ENCODE results near the gene GALE. TPM values are rescaled to one million over a fixed set of nuclear protein-coding genes. Genes with fewer than 3 reads are reported as not detected.

Gene GALE
- total and polyA plus RNA-seq, 2 of the 13 experiments (the other 11 are each of a cell fraction or from before 2014, with no cell fraction given) = 85.2 to 88.4 TPM

- TF ChIP-seq ZNF383 (CRISPR knock-in tag; IDR thresholded peaks at IDR 0.05; ENCODE audit: borderline replicate concordance) = no peak
- peak; percentile 76 for TF ChIP-seq PATZ1 (CRISPR knock-in tag; IDR thresholded peaks at IDR 0.05)
- TF ChIP-seq ZNF713 (CRISPR knock-in tag; IDR thresholded peaks at IDR 0.05) = no peak
- no peak; the same call in 1 of the 2 replicates for TF ChIP-seq CCDC6 (CRISPR knock-in tag; IDR thresholded peaks at IDR 0.05)
- no peak for TF ChIP-seq TP53 (CRISPR knock-in tag; conservative IDR thresholded peaks at IDR 0.05)
- TF ChIP-seq NAIF1 (CRISPR knock-in tag; IDR thresholded peaks at IDR 0.05; ENCODE audit: borderline replicate concordance) = no peak
- no peak for TF ChIP-seq ZNF224 (CRISPR knock-in tag; IDR thresholded peaks at IDR 0.05)
- TF ChIP-seq KLF11 (CRISPR knock-in tag; IDR thresholded peaks at IDR 0.05) = peak; percentile 56; the same call in 1 of the 2 replicates
- TF ChIP-seq ZNF839 (CRISPR knock-in tag; IDR thresholded peaks at IDR 0.05; ENCODE audit: borderline replicate concordance) = no peak
- TF ChIP-seq ZNF644 (CRISPR knock-in tag; IDR thresholded peaks at IDR 0.05; ENCODE audit: low read depth) = peak; percentile 56; the same call in 1 of the 2 replicates
- no peak for TF ChIP-seq SIX1 (CRISPR knock-in tag; IDR thresholded peaks at IDR 0.05; ENCODE audit: borderline replicate concordance)
- TF ChIP-seq ZBTB42 (CRISPR knock-in tag; IDR thresholded peaks at IDR 0.05) = no peak
- TF ChIP-seq SP140L (CRISPR knock-in tag; IDR thresholded peaks at IDR 0.05; ENCODE audit: borderline replicate concordance) = no peak
- no peak for TF ChIP-seq ZNF510 (CRISPR knock-in tag; IDR thresholded peaks at IDR 0.05; ENCODE audit: low read depth)
- TF ChIP-seq ZNF3 (CRISPR knock-in tag; IDR thresholded peaks at IDR 0.05) = no peak
- TF ChIP-seq, protein P1, sequence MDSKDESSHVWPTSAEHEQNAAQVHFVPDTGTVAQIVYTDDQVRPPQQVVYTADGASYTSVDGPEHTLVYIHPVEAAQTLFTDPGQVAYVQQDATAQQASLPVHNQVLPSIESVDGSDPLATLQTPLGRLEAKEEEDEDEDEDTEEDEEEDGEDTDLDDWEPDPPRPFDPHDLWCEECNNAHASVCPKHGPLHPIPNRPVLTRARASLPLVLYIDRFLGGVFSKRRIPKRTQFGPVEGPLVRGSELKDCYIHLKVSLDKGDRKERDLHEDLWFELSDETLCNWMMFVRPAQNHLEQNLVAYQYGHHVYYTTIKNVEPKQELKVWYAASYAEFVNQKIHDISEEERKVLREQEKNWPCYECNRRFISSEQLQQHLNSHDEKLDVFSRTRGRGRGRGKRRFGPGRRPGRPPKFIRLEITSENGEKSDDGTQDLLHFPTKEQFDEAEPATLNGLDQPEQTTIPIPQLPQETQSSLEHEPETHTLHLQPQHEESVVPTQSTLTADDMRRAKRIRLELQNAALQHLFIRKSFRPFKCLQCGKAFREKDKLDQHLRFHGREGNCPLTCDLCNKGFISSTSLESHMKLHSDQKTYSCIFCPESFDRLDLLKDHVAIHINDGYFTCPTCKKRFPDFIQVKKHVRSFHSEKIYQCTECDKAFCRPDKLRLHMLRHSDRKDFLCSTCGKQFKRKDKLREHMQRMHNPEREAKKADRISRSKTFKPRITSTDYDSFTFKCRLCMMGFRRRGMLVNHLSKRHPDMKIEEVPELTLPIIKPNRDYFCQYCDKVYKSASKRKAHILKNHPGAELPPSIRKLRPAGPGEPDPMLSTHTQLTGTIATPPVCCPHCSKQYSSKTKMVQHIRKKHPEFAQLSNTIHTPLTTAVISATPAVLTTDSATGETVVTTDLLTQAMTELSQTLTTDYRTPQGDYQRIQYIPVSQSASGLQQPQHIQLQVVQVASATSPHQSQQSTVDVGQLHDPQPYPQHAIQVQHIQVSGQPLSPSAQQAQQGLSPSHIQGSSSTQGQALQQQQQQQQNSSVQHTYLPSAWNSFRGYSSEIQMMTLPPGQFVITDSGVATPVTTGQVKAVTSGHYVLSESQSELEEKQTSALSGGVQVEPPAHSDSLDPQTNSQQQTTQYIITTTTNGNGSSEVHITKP (CRISPR knock-in tag; IDR thresholded peaks at IDR 0.05; ENCODE audit: low read depth) = no peak; the same call in 1 of the 2 replicates
- no peak for TF ChIP-seq ZEB1 (IDR thresholded peaks at IDR 0.05; ENCODE audit: insufficient replicate concordance, low read depth)
- TF ChIP-seq, protein P2, sequence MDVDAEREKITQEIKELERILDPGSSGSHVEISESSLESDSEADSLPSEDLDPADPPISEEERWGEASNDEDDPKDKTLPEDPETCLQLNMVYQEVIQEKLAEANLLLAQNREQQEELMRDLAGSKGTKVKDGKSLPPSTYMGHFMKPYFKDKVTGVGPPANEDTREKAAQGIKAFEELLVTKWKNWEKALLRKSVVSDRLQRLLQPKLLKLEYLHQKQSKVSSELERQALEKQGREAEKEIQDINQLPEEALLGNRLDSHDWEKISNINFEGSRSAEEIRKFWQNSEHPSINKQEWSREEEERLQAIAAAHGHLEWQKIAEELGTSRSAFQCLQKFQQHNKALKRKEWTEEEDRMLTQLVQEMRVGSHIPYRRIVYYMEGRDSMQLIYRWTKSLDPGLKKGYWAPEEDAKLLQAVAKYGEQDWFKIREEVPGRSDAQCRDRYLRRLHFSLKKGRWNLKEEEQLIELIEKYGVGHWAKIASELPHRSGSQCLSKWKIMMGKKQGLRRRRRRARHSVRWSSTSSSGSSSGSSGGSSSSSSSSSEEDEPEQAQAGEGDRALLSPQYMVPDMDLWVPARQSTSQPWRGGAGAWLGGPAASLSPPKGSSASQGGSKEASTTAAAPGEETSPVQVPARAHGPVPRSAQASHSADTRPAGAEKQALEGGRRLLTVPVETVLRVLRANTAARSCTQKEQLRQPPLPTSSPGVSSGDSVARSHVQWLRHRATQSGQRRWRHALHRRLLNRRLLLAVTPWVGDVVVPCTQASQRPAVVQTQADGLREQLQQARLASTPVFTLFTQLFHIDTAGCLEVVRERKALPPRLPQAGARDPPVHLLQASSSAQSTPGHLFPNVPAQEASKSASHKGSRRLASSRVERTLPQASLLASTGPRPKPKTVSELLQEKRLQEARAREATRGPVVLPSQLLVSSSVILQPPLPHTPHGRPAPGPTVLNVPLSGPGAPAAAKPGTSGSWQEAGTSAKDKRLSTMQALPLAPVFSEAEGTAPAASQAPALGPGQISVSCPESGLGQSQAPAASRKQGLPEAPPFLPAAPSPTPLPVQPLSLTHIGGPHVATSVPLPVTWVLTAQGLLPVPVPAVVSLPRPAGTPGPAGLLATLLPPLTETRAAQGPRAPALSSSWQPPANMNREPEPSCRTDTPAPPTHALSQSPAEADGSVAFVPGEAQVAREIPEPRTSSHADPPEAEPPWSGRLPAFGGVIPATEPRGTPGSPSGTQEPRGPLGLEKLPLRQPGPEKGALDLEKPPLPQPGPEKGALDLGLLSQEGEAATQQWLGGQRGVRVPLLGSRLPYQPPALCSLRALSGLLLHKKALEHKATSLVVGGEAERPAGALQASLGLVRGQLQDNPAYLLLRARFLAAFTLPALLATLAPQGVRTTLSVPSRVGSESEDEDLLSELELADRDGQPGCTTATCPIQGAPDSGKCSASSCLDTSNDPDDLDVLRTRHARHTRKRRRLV (CRISPR knock-in tag; IDR thresholded peaks at IDR 0.05) = no peak
- TF ChIP-seq CENPT (CRISPR knock-in tag; IDR thresholded peaks at IDR 0.05; ENCODE audit: low read depth) = no peak
Observed at GRCh38 chr1:23790696-23791515, 9.6 kb downstream of the GALE start, which contains the start of gene LYPLA2 (continued).
